ENCODE data around the gene TOR3A. TPM values are rescaled to one million over a fixed set of nuclear protein-coding genes. Genes with fewer than 3 reads are reported as not detected.
A peak's percentile ranks its signal among the peaks of the same experiment; 100 is the strongest.
"Not testable (repeated sequence)": the region's sequence is repeated elsewhere in the genome, so short reads cannot be mapped to it uniquely, and the experiment has no call there.

Gene TOR3A
- 24.8 and 31.5 TPM in 2 replicates for total RNA-seq

- peak; percentile 85 to 88 for DNase-seq (ENCODE audit: low read depth in 2 of 2)
Observed at GRCh38 chr1:179081687-179082332, at the start of gene TOR3A. Gene TOR3A (plus strand): TSS chr1:179082070. CDS start chr1:179082129, 59 bp downstream.

GRCh38 chr1:179034720-179035119 lies 47.1 kb upstream of the TOR3A start:
- peak; percentile 15 to 84 for DNase-seq (ENCODE audit: low read depth in 2 of 2)

GRCh38 chr1:179036844-179037465 lies 44.9 kb upstream of the TOR3A start:
- peak; percentile 7 to 61 for DNase-seq (ENCODE audit: low read depth in 2 of 2)

- DNase-seq (ENCODE audit: low read depth in 2 of 2) = no peak
Observed at GRCh38 chr1:179038528-179039281, 43.2 kb upstream of the TOR3A start.

- DNase-seq (ENCODE audit: low read depth in 2 of 2) = not testable (repeated sequence)
Observed at GRCh38 chr1:179039502-179040174, 42.2 kb upstream of the TOR3A start.

- DNase-seq (ENCODE audit: low read depth in 2 of 2) = not testable (repeated sequence)
Observed at GRCh38 chr1:179040175-179040551, 41.7 kb upstream of the TOR3A start.

GRCh38 chr1:179042087-179042486 lies 39.8 kb upstream of the TOR3A start:
- no peak for DNase-seq (ENCODE audit: low read depth in 2 of 2)

- no peak for DNase-seq (ENCODE audit: low read depth in 2 of 2)
Observed at GRCh38 chr1:179042700-179043099, 39.2 kb upstream of the TOR3A start.

GRCh38 chr1:179043266-179043665 lies 38.6 kb upstream of the TOR3A start:
- DNase-seq (ENCODE audit: low read depth in 2 of 2) = no peak

GRCh38 chr1:179043907-179044306 lies 38.0 kb upstream of the TOR3A start:
- DNase-seq (ENCODE audit: low read depth in 2 of 2) = no peak

GRCh38 chr1:179046808-179047635 lies 34.8 kb upstream of the TOR3A start:
- DNase-seq (ENCODE audit: low read depth in 2 of 2) = peak in 1 of 2 donors; percentile 19

GRCh38 chr1:179047636-179047997 lies 34.3 kb upstream of the TOR3A start:
- no peak for DNase-seq (ENCODE audit: low read depth in 2 of 2)

- DNase-seq (ENCODE audit: low read depth in 2 of 2) = no peak
Observed at GRCh38 chr1:179048339-179049124, 33.3 kb upstream of the TOR3A start.

GRCh38 chr1:179052776-179053175 lies 29.1 kb upstream of the TOR3A start:
- no peak for DNase-seq (ENCODE audit: low read depth in 2 of 2)

GRCh38 chr1:179053486-179053885 lies 28.4 kb upstream of the TOR3A start:
- no peak for DNase-seq (ENCODE audit: low read depth in 2 of 2)

- no peak for DNase-seq (ENCODE audit: low read depth in 2 of 2)
Observed at GRCh38 chr1:179055937-179056336, 25.9 kb upstream of the TOR3A start.

- DNase-seq (ENCODE audit: low read depth in 2 of 2) = no peak
Observed at GRCh38 chr1:179058487-179059483, 23.1 kb upstream of the TOR3A start.

GRCh38 chr1:179061360-179062282 lies 20.2 kb upstream of the TOR3A start:
- DNase-seq (ENCODE audit: low read depth in 2 of 2) = no peak

Measured in lung microvascular endothelial cell (primary cell).